ENCODE data around the gene FXYD4. TPM values are rescaled to one million over a fixed set of nuclear protein-coding genes. Genes with fewer than 3 reads are reported as not detected.
"Not testable (repeated sequence)": the region's sequence is repeated elsewhere in the genome, so short reads cannot be mapped to it uniquely, and the experiment has no call there.

The FXYD4 gene
- total RNA-seq, 1 donor from 2014 or later = not detected

- DNase-seq (ENCODE audit: low spot score) = no peak
Measured at GRCh38 chr10:43417950-43418768, 46.7 kb downstream of the FXYD4 start.

- DNase-seq (ENCODE audit: low spot score) = no peak
Measured at GRCh38 chr10:43419997-43420368, 48.5 kb downstream of the FXYD4 start.

GRCh38 chr10:43420369-43421200 is 49.1 kb downstream of the FXYD4 start:
- DNase-seq (ENCODE audit: low spot score) = peak; percentile 93

- no peak for DNase-seq (ENCODE audit: low spot score)
Measured at GRCh38 chr10:43421201-43421507, 49.7 kb downstream of the FXYD4 start.

- DNase-seq (ENCODE audit: low spot score) = no peak
Measured at GRCh38 chr10:43421519-43421918, 50.1 kb downstream of the FXYD4 start.

GRCh38 chr10:43421944-43422343 is 50.5 kb downstream of the FXYD4 start:
- not testable (repeated sequence) for DNase-seq (ENCODE audit: low spot score)

GRCh38 chr10:43424416-43424815 is 53.0 kb downstream of the FXYD4 start:
- DNase-seq (ENCODE audit: low spot score) = no peak

Other genes starting within 250 kb of the FXYD4 start
- gene CSGALNACT2, start 233.2 kb upstream of the FXYD4 start, total RNA-seq (ENCODE audit: insufficient read depth, low replicate concordance) = 65.5 TPM
- 12.5 TPM for gene RASGEF1A, start 104.6 kb upstream of the FXYD4 start, total RNA-seq (ENCODE audit: insufficient read depth, low replicate concordance)
- 130 TPM for gene HNRNPF, start 37.5 kb downstream of the FXYD4 start, total RNA-seq (ENCODE audit: insufficient read depth, low replicate concordance)
- gene ZNF487, start 65.5 kb downstream of the FXYD4 start, total RNA-seq (ENCODE audit: insufficient read depth, low replicate concordance) = 24.8 TPM
- gene ZNF239, start 203.0 kb downstream of the FXYD4 start, total RNA-seq (ENCODE audit: insufficient read depth, low replicate concordance) = 2.6 TPM
- 3.6 TPM for gene ZNF485, start 234.8 kb downstream of the FXYD4 start, total RNA-seq (ENCODE audit: insufficient read depth, low replicate concordance)

Data from umbilical cord (tissue), 2 donors.